COLO668 (cell line): ENCODE measurements around the gene SCN8A.
"Not testable (repeated sequence)": the region's sequence is repeated elsewhere in the genome, so short reads cannot be mapped to it uniquely, and the experiment has no call there.

ENCODE experiments used
- DNase-seq: peaks from one replicate; lab custom pipeline; 2025; ENCODE audit not compliant: unreplicated experiment; lab: John Stamatoyannopoulos, UW

The SCN8A gene

GRCh38 chr12:51827925-51828818 lies 237.1 kb downstream of the SCN8A start:
- peak; percentile 25 for DNase-seq

GRCh38 chr12:51829011-51829481 lies 238.0 kb downstream of the SCN8A start:
- no peak for DNase-seq

- DNase-seq = no peak
Observed at GRCh38 chr12:51829641-51830040, 238.6 kb downstream of the SCN8A start.

- DNase-seq = not testable (repeated sequence)
Observed at GRCh38 chr12:51831817-51832216, 240.8 kb downstream of the SCN8A start.

- no peak for DNase-seq
Observed at GRCh38 chr12:51832354-51833107, 241.5 kb downstream of the SCN8A start.

GRCh38 chr12:51833448-51834227 lies 242.6 kb downstream of the SCN8A start:
- DNase-seq = no peak

- no peak for DNase-seq
Observed at GRCh38 chr12:51834411-51834810, 243.4 kb downstream of the SCN8A start.

GRCh38 chr12:51836041-51836826 lies 245.2 kb downstream of the SCN8A start:
- no peak for DNase-seq

- DNase-seq = no peak
Observed at GRCh38 chr12:51836827-51837173, 245.8 kb downstream of the SCN8A start.

GRCh38 chr12:51837286-51837685 lies 246.3 kb downstream of the SCN8A start:
- no peak for DNase-seq

- DNase-seq = no peak
Observed at GRCh38 chr12:51838036-51838435, 247.0 kb downstream of the SCN8A start.

- no peak for DNase-seq
Observed at GRCh38 chr12:51838762-51839161, 247.7 kb downstream of the SCN8A start.

- no peak for DNase-seq
Observed at GRCh38 chr12:51839310-51839947, 248.4 kb downstream of the SCN8A start.

- DNase-seq = no peak
Observed at GRCh38 chr12:51840966-51841365, 249.9 kb downstream of the SCN8A start.

- DNase-seq = no peak
Observed at GRCh38 chr12:51841727-51842126, 250.7 kb downstream of the SCN8A start.

- DNase-seq = no peak
Observed at GRCh38 chr12:51844854-51845253, 253.8 kb downstream of the SCN8A start.

GRCh38 chr12:51845482-51845881 lies 254.4 kb downstream of the SCN8A start:
- no peak for DNase-seq

- DNase-seq = no peak
Observed at GRCh38 chr12:51846271-51846691, 255.2 kb downstream of the SCN8A start.

GRCh38 chr12:51846911-51847642 lies 256.0 kb downstream of the SCN8A start:
- DNase-seq = peak; percentile 18
